Measurements from ENCODE around the gene CCNY. TPM values are rescaled to one million over a fixed set of nuclear protein-coding genes. Genes with fewer than 3 reads are reported as not detected.

The CCNY gene
- polyA plus RNA-seq, 1 donor: 111 TPM

Other genes starting within 250 kb of the CCNY start
- 48.4 TPM for gene CUL2, start 246.2 kb upstream of the CCNY start, polyA plus RNA-seq (ENCODE audit: insufficient read length)
- 43.4 TPM for gene CREM, start 209.7 kb upstream of the CCNY start, polyA plus RNA-seq (ENCODE audit: insufficient read length)